CD4-positive, alpha-beta T cell treated with Interleukin-1 beta for 1 hour (primary cell): ENCODE data around the gene RAB26.
"Not testable (repeated sequence)": the region's sequence is repeated elsewhere in the genome, so short reads cannot be mapped to it uniquely, and the experiment has no call there.

ENCODE experiments used
- DNase-seq, 2 donors: peaks; one replicate each; pipeline ENCODE4 v3.0.0-alpha.2; 2020 to 2022

The RAB26 gene

GRCh38 chr16:2117960-2118722 is 30.3 kb upstream of the RAB26 start:
- DNase-seq, result not testable (repeated sequence)

- DNase-seq, result peak; percentile 23 to 40
These were observed 27.1 kb upstream of the RAB26 start for GRCh38 chr16:2121325-2121724.

GRCh38 chr16:2121853-2122252 is 26.6 kb upstream of the RAB26 start:
- DNase-seq, result no peak

GRCh38 chr16:2122429-2122828 is 26.0 kb upstream of the RAB26 start:
- no peak for DNase-seq

- DNase-seq, result not testable (repeated sequence)
These were observed 25.3 kb upstream of the RAB26 start for GRCh38 chr16:2122934-2123683.

- DNase-seq, result not testable (repeated sequence)
These were observed 24.6 kb upstream of the RAB26 start for GRCh38 chr16:2123706-2124376.

GRCh38 chr16:2124377-2124693 is 24.1 kb upstream of the RAB26 start:
- not testable (repeated sequence) for DNase-seq

GRCh38 chr16:2124694-2125444 is 23.6 kb upstream of the RAB26 start:
- DNase-seq, result not testable (repeated sequence)

- not testable (repeated sequence) for DNase-seq
These were observed 22.8 kb upstream of the RAB26 start for GRCh38 chr16:2125609-2126008.

GRCh38 chr16:2126161-2126743 is 22.2 kb upstream of the RAB26 start:
- not testable (repeated sequence) for DNase-seq

GRCh38 chr16:2126928-2127556 is 21.4 kb upstream of the RAB26 start:
- DNase-seq, result peak in 1 of 2 donors; percentile 11

- peak; percentile 45 to 47 for DNase-seq
These were observed 20.7 kb upstream of the RAB26 start for GRCh38 chr16:2127630-2128280.

GRCh38 chr16:2129251-2129650 is 19.2 kb upstream of the RAB26 start:
- not testable (repeated sequence) for DNase-seq

GRCh38 chr16:2129890-2130447 is 18.5 kb upstream of the RAB26 start:
- DNase-seq, result not testable (repeated sequence)

- not testable (repeated sequence) for DNase-seq
These were observed 14.6 kb upstream of the RAB26 start for GRCh38 chr16:2133797-2134196.

- not testable (repeated sequence) for DNase-seq
These were observed 13.4 kb upstream of the RAB26 start for GRCh38 chr16:2135071-2135470.

- DNase-seq, result peak; percentile 99
These were observed 12.5 kb upstream of the RAB26 start, which contains the start of gene PKD1 for GRCh38 chr16:2135770-2136490. Gene PKD1, minus strand, starts transcription at chr16:2135898. Its CDS starts 209 bp downstream, at chr16:2135689.

GRCh38 chr16:2142942-2143877 is 5.2 kb upstream of the RAB26 start:
- DNase-seq, result no peak

- no peak for DNase-seq
These were observed 4.4 kb upstream of the RAB26 start for GRCh38 chr16:2143878-2144485.
